PFSK-1 (cell line): ENCODE measurements around the gene P4HA3.

Experiments used
- FOXP2 ChIP-seq: optimal IDR thresholded peaks from 2 replicates; pipeline ENCODE3; 2011; ENCODE audit warnings: borderline replicate concordance, control low read depth, inconsistent platforms; ENCODE audit not compliant: insufficient read depth; ENCODE audit errors: extremely low read length, extremely low read depth
- POLR2AphosphoS5 ChIP-seq: IDR thresholded peaks from 2 replicates; pipeline ENCODE4 v1.6.1; 2012; ENCODE audit warnings: low read depth, mild to moderate bottlenecking, control low read depth, low read length, moderate library complexity
- REST ChIP-seq, 2 experiments: IDR thresholded peaks; 2 replicates each; pipeline versions ENCODE4 v1.6.1 to v1.8.0; 2011 to 2012; ENCODE audit warnings: low read depth in 2 of 2, low read length in 2 of 2, control low read depth in 1 of 2, inconsistent platforms in 1 of 2, mild to moderate bottlenecking in 1 of 2, moderate library complexity in 1 of 2; ENCODE audit not compliant: insufficient read depth in 1 of 2
- SIN3A ChIP-seq: IDR thresholded peaks from 2 replicates; pipeline ENCODE4 v1.6.1; 2012; ENCODE audit warnings: mild to moderate bottlenecking, low read length, moderate library complexity, borderline replicate concordance; ENCODE audit not compliant: insufficient read depth
- TAF1 ChIP-seq: IDR thresholded peaks from 2 replicates; pipeline ENCODE4 v1.6.1; 2012; ENCODE audit warnings: low read length, control low read depth, borderline replicate concordance; ENCODE audit not compliant: insufficient read depth

P4HA3 gene

GRCh38 chr11:74276581-74276980, 34.9 kb downstream of the P4HA3 start:
- TF ChIP-seq FOXP2 (no peak), SIN3A (no peak), POLR2AphosphoS5 (no peak), REST (IDR thresholded peaks at IDR 0.05; ENCODE audit: insufficient read depth in 1 of 2, low read depth in 2 of 2, low read length in 2 of 2) (no peak), TAF1 (no peak)

- TF ChIP-seq FOXP2 (no peak), REST (IDR thresholded peaks at IDR 0.05; ENCODE audit: insufficient read depth in 1 of 2, low read depth in 2 of 2, low read length in 2 of 2) (no peak)
These were observed 39.2 kb downstream of the P4HA3 start for GRCh38 chr11:74272276-74272675.

GRCh38 chr11:74269161-74269811, 42.2 kb downstream of the P4HA3 start:
- no peak for TF ChIP-seq POLR2AphosphoS5
- TF ChIP-seq TAF1: no peak
- no peak for TF ChIP-seq SIN3A
- TF ChIP-seq FOXP2: no peak
- no peak for TF ChIP-seq REST (IDR thresholded peaks at IDR 0.05; ENCODE audit: insufficient read depth in 1 of 2, low read depth in 2 of 2, low read length in 2 of 2)

GRCh38 chr11:74268456-74268855, 43.0 kb downstream of the P4HA3 start:
- TF ChIP-seq FOXP2: no peak
- no peak for TF ChIP-seq TAF1
- no peak for TF ChIP-seq POLR2AphosphoS5
- TF ChIP-seq SIN3A: no peak
- no peak for TF ChIP-seq REST (IDR thresholded peaks at IDR 0.05; ENCODE audit: insufficient read depth in 1 of 2, low read depth in 2 of 2, low read length in 2 of 2)

GRCh38 chr11:74267014-74267413, 44.4 kb downstream of the P4HA3 start:
- TF ChIP-seq POLR2AphosphoS5 (no peak), TAF1 (no peak), SIN3A (no peak), FOXP2 (no peak), REST (IDR thresholded peaks at IDR 0.05; ENCODE audit: insufficient read depth in 1 of 2, low read depth in 2 of 2, low read length in 2 of 2) (no peak)
